Activated B cell treated with CpG ODN at 0.5 μM for 24 hours (primary cell): Measurements from ENCODE around the gene ROR2. TPM values are rescaled to one million over a fixed set of nuclear protein-coding genes. Genes with fewer than 3 reads are reported as not detected.

Experiments used
- ATAC-seq: fragments of 200-7000 bp; cut with Tn5 transposase; one replicate; pipeline ENCODE4 v1.10.0; 2021; ENCODE audit warnings: low read depth, mild to moderate bottlenecking, moderate library complexity
- CTCF ChIA-PET: fragments of 350-600 bp; sonication (Branson Sonifier 250); formaldehyde crosslinking; loops from one replicate; lab custom pipeline; 2021; ENCODE audit warnings: antibody characterized with exemption; lab: Charles Lee
- POLR2A ChIA-PET: fragments of 350-600 bp; sonication (Branson Sonifier 250); formaldehyde crosslinking; loops from one replicate; lab custom pipeline; 2021; ENCODE audit warnings: antibody characterized with exemption; lab: Charles Lee
- DNase-seq: peaks from one replicate; pipeline ENCODE4 v3.0.0; 2022
- H3K27ac Mint-ChIP-seq: one replicate; pipeline ENCODE4 v1.8.0; 2020; ENCODE audit warnings: mixed read lengths
- H3K27me3 Mint-ChIP-seq: one replicate; pipeline ENCODE4 v1.8.0; 2021; ENCODE audit warnings: mixed read lengths
- H3K36me3 Mint-ChIP-seq: one replicate; pipeline ENCODE4 v1.8.0; 2021; ENCODE audit warnings: low read depth, mixed read lengths
- H3K4me1 Mint-ChIP-seq: one replicate; pipeline ENCODE4 v1.8.0; 2021; ENCODE audit warnings: mixed read lengths
- H3K4me3 Mint-ChIP-seq: one replicate; pipeline ENCODE4 v1.8.0; 2020; ENCODE audit warnings: mild to moderate bottlenecking, mixed read lengths
- H3K9me3 Mint-ChIP-seq: one replicate; pipeline ENCODE4 v1.8.0; 2020; ENCODE audit warnings: mixed read lengths
- intact Hi-C: fragments of 100-400 bp; cut with micrococcal nuclease; formaldehyde crosslinking; loops from one replicate; pipeline ENCODE4 v1.15.1; 2024
- total RNA-seq: library from RNA; stranded (reverse); gene quantifications from 2 replicates; pipeline ENCODE4 v1.2.3, GENCODE V29; 2022
- TF ChIP-seq, protein P1 (sequence below): fragments of 200-600 bp; IDR thresholded peaks from one replicate; pipeline ENCODE4 v1.8.0; 2022; ENCODE audit warnings: antibody characterized with exemption, mild to moderate bottlenecking

The ROR2 gene
- total RNA-seq, 1 donor from 2014 or later = not detected

DNA sequence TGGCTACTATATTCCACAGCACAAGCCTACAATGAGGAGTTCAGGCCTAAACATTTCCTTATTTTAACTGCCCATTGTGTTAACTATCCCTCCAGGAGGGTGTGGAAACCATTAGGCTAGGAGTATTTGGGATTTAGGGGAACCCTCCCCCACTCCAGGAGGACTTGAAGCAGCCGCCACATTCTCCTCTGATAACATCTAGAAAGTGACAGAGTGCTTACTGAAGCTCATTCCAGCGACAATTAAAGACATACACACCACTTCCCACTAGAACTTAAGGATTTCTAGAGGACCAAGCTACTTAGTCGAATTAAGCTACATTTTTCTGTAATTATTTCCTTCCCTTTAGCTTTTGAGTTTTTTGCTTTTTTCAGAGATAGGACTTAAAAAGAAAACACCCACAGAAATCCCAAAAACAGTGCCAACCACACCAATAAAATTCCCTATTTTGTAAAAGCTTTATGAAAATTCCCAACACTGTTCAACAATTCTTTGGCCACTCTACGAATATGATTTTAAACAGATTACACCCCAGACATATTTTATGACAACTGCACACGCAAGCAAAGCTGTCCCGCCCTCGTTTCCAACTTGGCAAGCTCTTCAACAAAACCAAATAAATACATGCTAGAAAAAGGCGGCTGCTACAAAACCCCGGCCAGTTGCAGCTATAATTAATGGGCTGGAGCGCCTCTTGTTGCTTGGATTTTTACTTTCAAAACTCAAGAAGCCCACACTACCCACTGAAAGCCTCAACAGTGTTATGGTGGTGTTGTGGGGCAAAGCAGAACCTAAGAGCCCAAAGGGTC, 4.5 kb downstream of the ROR2 start:
- TF ChIP-seq, protein P1, sequence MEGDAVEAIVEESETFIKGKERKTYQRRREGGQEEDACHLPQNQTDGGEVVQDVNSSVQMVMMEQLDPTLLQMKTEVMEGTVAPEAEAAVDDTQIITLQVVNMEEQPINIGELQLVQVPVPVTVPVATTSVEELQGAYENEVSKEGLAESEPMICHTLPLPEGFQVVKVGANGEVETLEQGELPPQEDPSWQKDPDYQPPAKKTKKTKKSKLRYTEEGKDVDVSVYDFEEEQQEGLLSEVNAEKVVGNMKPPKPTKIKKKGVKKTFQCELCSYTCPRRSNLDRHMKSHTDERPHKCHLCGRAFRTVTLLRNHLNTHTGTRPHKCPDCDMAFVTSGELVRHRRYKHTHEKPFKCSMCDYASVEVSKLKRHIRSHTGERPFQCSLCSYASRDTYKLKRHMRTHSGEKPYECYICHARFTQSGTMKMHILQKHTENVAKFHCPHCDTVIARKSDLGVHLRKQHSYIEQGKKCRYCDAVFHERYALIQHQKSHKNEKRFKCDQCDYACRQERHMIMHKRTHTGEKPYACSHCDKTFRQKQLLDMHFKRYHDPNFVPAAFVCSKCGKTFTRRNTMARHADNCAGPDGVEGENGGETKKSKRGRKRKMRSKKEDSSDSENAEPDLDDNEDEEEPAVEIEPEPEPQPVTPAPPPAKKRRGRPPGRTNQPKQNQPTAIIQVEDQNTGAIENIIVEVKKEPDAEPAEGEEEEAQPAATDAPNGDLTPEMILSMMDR = no peak
- DNase-seq = no peak
- intact Hi-C loops = no loop called here
- Mint-ChIP-seq H3K27me3 (peaks cover 44% of the 10 kb centered on the region), H3K4me3 (no peak overlapping the region), H3K4me1 (peaks cover 3% of the 10 kb centered on the region), H3K27ac (no peak overlapping the region), H3K36me3 (no peaks in the 10 kb centered on the region), H3K9me3 (no peaks in the 10 kb centered on the region)
- POLR2A ChIA-PET = no interaction called here
- CTCF ChIA-PET = no interaction called here
- ATAC-seq = no peak

DNA sequence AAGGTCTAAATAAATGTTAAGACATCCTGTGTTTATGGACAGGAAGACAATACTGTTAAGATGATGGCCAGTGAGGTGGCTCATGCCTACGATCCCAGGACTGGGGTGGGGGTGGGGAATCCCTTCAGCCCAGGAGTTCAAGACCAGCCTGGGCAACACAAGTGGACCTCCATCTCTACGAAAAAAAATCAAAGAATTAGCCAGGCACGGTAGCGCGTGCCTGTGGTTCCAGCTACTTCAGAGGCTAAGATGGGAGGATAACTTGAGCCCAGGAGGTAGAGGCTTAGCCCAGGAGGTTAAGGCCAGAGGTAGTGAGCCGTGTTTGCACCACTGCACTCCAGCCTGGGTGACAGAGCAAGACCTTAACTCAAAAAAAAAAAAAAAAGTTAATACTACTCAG, 5.3 kb downstream of the ROR2 start:
- H3K4me1 Mint-ChIP-seq = peaks cover 1% of the 10 kb centered on the region
- no peak overlapping the region for H3K4me3 Mint-ChIP-seq
- DNase-seq (no peak), ATAC-seq (no peak)
- H3K9me3 Mint-ChIP-seq = no peaks in the 10 kb centered on the region
- TF ChIP-seq, protein P1 = no peak
- no peak overlapping the region for H3K27ac Mint-ChIP-seq
- ChIA-PET POLR2A (no interaction called here), CTCF (no interaction called here)
- intact Hi-C loops = no loop called here
- H3K27me3 Mint-ChIP-seq = peaks cover 42% of the 10 kb centered on the region
- H3K36me3 Mint-ChIP-seq = no peaks in the 10 kb centered on the region

DNA sequence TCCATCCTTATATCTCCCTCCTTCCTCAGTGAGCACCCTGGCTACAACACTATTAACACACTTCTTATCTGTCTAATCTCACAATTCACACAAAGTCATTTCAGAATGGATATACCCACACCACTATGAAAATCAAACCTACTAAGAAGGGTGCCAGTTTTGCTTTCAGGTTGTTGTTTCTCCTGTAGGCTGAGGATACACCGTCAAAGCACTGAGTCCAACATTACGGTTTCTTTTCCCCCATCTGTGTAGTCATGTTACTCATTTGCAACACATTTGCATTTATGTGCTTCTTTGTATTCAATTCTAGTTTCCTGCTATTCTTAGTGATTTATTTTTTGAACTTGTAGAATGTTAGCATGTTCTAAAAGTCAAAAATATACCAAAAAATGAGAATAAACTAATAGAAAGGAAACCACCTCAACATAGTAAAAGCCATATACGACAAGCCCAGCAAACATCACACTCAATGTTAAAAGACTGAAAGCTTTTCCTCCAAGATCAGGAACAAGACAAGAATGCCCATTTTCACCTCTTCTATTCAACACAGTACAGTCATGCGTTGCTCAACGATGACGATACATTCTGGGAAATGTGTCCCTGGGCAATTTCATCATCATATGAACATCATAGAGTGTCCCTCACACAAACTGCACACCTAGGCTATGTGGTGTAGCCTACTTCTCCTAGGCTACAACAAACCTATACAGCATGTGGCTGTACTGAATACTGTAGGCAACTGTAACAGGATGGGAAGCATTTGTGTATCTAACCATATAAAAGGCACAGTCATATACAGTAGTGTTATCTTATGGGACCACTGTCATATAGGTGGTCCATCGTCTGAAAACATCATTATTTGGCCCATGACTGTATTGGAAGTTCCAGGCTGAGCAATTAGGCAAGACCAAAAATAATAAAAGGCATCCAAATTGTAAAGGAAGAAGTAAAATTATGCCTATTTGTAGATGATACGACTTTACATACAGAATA, 6.3 kb downstream of the ROR2 start:
- H3K36me3 Mint-ChIP-seq = no peaks in the 10 kb centered on the region
- POLR2A ChIA-PET = no interaction called here
- H3K4me1 Mint-ChIP-seq = peaks cover 1% of the 10 kb centered on the region

DNA sequence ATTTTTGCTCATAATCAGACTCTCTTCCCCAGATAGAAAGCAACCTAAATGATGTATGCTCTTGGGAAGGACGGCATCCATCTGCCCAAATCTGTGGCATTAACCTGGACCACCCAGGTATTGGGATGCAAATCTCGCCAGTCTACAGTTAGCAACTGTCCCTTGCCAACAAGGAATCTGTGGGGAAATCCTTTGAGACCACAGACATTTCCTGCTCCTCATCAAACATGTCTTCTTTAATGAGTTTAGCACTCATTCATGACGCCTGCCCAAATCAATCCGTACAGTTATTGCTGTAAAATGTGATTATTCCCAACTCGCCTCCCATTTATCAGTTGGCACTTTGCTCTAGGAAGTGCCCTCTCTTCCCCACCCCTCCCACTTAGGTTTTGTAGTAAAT, 7.8 kb downstream of the ROR2 start:
- TF ChIP-seq, protein P1 = no peak
- ATAC-seq = no peak
- Mint-ChIP-seq H3K4me1 (no peaks in the 10 kb centered on the region), H3K27ac (no peak overlapping the region), H3K9me3 (no peaks in the 10 kb centered on the region), H3K4me3 (no peak overlapping the region), H3K36me3 (no peaks in the 10 kb centered on the region), H3K27me3 (peaks cover 34% of the 10 kb centered on the region)
- DNase-seq = no peak
- ChIA-PET CTCF (no interaction called here), POLR2A (no interaction called here)
- intact Hi-C loops = no loop called here

More for the DNA sequence above, 6.3 kb downstream of the ROR2 start:
- intact Hi-C loops = no loop called here
- Mint-ChIP-seq H3K4me3 (no peak overlapping the region), H3K27me3 (peaks cover 42% of the 10 kb centered on the region), H3K27ac (no peak overlapping the region), H3K9me3 (no peaks in the 10 kb centered on the region)
- TF ChIP-seq, protein P1 = no peak
- ATAC-seq (no peak), DNase-seq (no peak)
- CTCF ChIA-PET = no interaction called here

DNA sequence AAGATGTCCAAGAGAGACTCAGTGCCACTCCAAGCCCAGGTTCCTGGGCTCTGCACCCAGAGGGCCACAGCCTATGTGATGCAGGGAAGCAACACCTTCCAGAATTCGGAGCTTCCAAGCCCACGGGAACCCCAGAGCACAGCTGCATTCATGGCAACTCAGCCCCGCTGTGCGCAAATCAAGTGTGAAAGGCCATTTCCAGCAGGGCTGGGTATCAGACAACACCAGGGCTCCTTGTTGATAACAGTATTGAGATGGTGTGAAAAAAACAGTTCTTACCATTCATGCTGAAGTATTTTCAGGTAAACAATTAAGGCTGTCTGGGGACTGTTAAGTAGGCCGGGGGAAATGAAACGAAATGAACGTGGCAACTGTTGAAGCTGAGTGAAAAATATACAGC, 10.1 kb downstream of the ROR2 start:
- H3K27ac Mint-ChIP-seq = no peak overlapping the region
- TF ChIP-seq, protein P1 = no peak
- ATAC-seq (no peak), DNase-seq (no peak)
- H3K36me3 Mint-ChIP-seq = no peaks in the 10 kb centered on the region
- CTCF ChIA-PET = no interaction called here
- no peaks in the 10 kb centered on the region for H3K4me1 Mint-ChIP-seq
- H3K4me3 Mint-ChIP-seq = no peak overlapping the region
- H3K27me3 Mint-ChIP-seq = peaks cover 21% of the 10 kb centered on the region
- intact Hi-C loops = no loop called here
- POLR2A ChIA-PET = no interaction called here
- no peaks in the 10 kb centered on the region for H3K9me3 Mint-ChIP-seq
